ENCODE measurements around the gene ABHD2. TPM values are rescaled to one million over a fixed set of nuclear protein-coding genes. Genes with fewer than 3 reads are reported as not detected.

Gene ABHD2
- total and polyA plus RNA-seq, 9 of the 15 experiments (the other 6 are each of a cell fraction or from before 2014, with no cell fraction given) = 16.9 to 99.8 (median 47.5) TPM

DNA sequence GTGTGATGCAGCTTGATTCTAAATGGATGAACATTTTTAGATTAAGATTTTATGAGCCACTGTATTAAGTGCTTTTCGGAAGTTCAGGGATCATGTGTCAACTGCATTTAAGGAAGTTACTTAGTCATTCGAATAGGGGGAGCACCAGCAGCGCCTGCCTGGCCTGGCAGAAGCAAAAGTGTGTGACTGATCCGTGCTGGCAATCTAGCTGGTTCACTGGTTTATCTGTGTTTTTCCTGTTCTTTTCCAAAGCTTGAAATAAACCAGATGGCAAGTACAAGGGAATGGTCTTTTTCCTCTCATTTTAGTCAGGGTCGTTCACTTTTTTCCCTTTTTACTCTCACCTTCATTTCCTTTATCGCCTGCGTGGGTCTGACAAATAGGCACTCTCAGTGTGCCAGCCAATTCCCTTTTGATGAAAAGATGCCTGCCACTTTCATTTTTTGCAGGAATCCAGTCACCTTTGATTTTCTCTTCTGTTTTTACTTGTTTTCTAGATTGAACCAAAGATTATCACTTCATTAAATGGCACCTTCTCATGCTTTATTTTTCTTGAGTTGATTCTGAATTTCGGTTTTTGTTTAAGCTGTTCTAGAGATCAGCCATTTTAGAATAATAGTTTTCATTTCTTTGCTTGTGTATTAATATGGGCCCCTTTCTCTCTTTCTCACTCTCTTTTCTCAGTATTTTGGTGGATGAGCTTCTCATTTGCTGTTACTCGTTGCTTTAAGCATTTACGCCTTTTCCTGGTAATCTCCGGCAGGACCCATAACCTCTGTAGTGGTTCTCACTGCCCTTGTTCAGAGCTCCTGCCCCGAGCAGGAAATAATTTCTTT is 2.8 kb downstream of the ABHD2 start (continued):
- TF ChIP-seq, protein P1, sequence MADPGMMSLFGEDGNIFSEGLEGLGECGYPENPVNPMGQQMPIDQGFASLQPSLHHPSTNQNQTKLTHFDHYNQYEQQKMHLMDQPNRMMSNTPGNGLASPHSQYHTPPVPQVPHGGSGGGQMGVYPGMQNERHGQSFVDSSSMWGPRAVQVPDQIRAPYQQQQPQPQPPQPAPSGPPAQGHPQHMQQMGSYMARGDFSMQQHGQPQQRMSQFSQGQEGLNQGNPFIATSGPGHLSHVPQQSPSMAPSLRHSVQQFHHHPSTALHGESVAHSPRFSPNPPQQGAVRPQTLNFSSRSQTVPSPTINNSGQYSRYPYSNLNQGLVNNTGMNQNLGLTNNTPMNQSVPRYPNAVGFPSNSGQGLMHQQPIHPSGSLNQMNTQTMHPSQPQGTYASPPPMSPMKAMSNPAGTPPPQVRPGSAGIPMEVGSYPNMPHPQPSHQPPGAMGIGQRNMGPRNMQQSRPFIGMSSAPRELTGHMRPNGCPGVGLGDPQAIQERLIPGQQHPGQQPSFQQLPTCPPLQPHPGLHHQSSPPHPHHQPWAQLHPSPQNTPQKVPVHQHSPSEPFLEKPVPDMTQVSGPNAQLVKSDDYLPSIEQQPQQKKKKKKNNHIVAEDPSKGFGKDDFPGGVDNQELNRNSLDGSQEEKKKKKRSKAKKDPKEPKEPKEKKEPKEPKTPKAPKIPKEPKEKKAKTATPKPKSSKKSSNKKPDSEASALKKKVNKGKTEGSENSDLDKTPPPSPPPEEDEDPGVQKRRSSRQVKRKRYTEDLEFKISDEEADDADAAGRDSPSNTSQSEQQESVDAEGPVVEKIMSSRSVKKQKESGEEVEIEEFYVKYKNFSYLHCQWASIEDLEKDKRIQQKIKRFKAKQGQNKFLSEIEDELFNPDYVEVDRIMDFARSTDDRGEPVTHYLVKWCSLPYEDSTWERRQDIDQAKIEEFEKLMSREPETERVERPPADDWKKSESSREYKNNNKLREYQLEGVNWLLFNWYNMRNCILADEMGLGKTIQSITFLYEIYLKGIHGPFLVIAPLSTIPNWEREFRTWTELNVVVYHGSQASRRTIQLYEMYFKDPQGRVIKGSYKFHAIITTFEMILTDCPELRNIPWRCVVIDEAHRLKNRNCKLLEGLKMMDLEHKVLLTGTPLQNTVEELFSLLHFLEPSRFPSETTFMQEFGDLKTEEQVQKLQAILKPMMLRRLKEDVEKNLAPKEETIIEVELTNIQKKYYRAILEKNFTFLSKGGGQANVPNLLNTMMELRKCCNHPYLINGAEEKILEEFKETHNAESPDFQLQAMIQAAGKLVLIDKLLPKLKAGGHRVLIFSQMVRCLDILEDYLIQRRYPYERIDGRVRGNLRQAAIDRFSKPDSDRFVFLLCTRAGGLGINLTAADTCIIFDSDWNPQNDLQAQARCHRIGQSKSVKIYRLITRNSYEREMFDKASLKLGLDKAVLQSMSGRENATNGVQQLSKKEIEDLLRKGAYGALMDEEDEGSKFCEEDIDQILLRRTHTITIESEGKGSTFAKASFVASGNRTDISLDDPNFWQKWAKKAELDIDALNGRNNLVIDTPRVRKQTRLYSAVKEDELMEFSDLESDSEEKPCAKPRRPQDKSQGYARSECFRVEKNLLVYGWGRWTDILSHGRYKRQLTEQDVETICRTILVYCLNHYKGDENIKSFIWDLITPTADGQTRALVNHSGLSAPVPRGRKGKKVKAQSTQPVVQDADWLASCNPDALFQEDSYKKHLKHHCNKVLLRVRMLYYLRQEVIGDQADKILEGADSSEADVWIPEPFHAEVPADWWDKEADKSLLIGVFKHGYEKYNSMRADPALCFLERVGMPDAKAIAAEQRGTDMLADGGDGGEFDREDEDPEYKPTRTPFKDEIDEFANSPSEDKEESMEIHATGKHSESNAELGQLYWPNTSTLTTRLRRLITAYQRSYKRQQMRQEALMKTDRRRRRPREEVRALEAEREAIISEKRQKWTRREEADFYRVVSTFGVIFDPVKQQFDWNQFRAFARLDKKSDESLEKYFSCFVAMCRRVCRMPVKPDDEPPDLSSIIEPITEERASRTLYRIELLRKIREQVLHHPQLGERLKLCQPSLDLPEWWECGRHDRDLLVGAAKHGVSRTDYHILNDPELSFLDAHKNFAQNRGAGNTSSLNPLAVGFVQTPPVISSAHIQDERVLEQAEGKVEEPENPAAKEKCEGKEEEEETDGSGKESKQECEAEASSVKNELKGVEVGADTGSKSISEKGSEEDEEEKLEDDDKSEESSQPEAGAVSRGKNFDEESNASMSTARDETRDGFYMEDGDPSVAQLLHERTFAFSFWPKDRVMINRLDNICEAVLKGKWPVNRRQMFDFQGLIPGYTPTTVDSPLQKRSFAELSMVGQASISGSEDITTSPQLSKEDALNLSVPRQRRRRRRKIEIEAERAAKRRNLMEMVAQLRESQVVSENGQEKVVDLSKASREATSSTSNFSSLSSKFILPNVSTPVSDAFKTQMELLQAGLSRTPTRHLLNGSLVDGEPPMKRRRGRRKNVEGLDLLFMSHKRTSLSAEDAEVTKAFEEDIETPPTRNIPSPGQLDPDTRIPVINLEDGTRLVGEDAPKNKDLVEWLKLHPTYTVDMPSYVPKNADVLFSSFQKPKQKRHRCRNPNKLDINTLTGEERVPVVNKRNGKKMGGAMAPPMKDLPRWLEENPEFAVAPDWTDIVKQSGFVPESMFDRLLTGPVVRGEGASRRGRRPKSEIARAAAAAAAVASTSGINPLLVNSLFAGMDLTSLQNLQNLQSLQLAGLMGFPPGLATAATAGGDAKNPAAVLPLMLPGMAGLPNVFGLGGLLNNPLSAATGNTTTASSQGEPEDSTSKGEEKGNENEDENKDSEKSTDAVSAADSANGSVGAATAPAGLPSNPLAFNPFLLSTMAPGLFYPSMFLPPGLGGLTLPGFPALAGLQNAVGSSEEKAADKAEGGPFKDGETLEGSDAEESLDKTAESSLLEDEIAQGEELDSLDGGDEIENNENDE (IDR thresholded peaks at IDR 0.05; ENCODE audit: low read depth, low read length) = no peak
- TF ChIP-seq ZNF589 (CRISPR knock-in tag; IDR thresholded peaks at IDR 0.05; ENCODE audit: low read depth) (no peak), TCF7 (IDR thresholded peaks at IDR 0.05; ENCODE audit: borderline replicate concordance) (no peak), HIVEP1 (CRISPR knock-in tag; IDR thresholded peaks at IDR 0.05) (no peak), PYGO2 (tag; IDR thresholded peaks at IDR 0.05) (no peak), FOSL1 (tag; conservative IDR thresholded peaks at IDR 0.05) (peak; percentile 38; the same call in 1 of the 2 replicates), TBL1XR1 (IDR thresholded peaks at IDR 0.05; ENCODE audit: low read length in 2 of 2) (0 out of 4 replicates have a peak, but pooled peaks of 1 of the 2 experiments have one; percentile 11), GATA2 (CRISPR knock-in tag; IDR thresholded peaks at IDR 0.05) (no peak), ETV1 (tag; conservative IDR thresholded peaks at IDR 0.05; ENCODE audit: low read depth) (0 out of 2 replicates have a peak, but pooled peaks have one; percentile 28), MYBL2 (IDR thresholded peaks at IDR 0.05; ENCODE audit: low read depth) (no peak), MYBL2 (CRISPR knock-in tag; IDR thresholded peaks at IDR 0.05; ENCODE audit: borderline replicate concordance) (no peak), HDAC6 (IDR thresholded peaks at IDR 0.05; ENCODE audit: low read depth, low read length) (no peak), CXXC5 (CRISPR knock-in tag; IDR thresholded peaks at IDR 0.05) (peak; percentile 17; the same call in 1 of the 2 replicates), KDM1A (IDR thresholded peaks at IDR 0.05) (no peak)
- TF ChIP-seq, protein P2, sequence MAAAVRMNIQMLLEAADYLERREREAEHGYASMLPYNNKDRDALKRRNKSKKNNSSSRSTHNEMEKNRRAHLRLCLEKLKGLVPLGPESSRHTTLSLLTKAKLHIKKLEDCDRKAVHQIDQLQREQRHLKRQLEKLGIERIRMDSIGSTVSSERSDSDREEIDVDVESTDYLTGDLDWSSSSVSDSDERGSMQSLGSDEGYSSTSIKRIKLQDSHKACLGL (CRISPR knock-in tag; IDR thresholded peaks at IDR 0.05; ENCODE audit: borderline replicate concordance, poor library complexity, severe bottlenecking) = no peak
